NOMO-1 treated with DMSO at 0.1 percent for 48 hours (cell line): Measurements from ENCODE around the gene MOV10L1.
A peak's percentile ranks its signal among the peaks of the same experiment; 100 is the strongest.
"Not testable (repeated sequence)": the region's sequence is repeated elsewhere in the genome, so short reads cannot be mapped to it uniquely, and the experiment has no call there.

ENCODE experiments used
- DNase-seq: peaks from one replicate; lab custom pipeline; 2025; ENCODE audit not compliant: unreplicated experiment; lab: John Stamatoyannopoulos, UW

Gene MOV10L1

DNA sequence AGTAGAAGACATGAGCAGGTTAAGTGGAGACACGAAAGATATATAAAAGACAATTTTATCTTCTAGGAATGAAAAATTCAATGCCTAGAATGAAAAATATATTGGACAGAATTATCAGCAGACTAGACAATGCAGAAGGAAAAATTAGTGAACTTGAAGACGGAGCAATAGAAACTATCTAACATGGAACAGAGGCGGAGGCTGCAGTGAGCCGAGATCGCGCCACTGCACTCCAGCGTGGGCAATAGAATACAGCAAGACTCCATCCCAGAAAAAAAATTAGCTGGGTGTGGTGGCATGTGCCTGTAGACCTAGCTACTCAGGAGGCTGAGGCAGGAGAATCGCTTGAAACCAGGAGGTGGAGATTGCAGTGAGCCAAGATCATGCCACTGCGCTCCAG, 47.5 kb downstream of the MOV10L1 start:
- DNase-seq, result not testable (repeated sequence)

DNA sequence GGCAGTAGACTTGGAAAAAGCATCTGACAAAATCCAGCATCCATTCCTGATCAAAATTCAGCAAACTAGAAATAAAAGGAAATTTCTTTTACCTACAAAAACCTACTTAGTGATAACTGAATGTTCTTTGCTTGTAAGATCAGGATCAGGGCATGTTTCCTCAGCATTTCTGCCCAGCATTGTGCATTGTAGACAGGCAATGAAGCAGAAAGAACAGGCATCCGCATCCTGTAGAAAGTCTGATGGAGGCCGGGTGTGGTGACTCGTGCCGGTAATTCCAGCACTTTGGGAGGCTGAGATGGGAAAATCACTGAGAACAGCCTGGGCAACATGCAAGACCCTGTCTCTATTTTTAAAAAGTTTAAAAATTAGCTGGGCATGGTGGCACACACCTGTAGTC, 48.2 kb downstream of the MOV10L1 start:
- no peak for DNase-seq

DNA sequence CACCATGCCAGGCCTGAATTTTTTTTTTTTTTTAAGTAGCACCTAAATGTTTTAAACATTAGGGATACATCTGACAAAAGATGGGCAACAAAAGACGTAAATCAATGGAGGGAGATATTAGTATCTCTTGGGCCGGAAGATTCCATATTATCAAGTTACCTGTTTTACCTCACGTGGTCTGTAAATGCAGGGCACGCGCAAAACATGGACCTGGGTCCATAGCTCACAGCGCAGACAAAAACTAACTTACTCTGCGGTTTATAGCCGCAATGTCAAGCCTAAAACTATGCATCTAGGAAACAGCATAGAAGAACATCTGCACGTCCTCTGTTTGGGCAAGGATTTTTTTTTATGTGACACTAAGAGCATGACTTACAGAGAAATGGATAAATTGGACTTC, 49.2 kb downstream of the MOV10L1 start:
- no peak for DNase-seq

DNA sequence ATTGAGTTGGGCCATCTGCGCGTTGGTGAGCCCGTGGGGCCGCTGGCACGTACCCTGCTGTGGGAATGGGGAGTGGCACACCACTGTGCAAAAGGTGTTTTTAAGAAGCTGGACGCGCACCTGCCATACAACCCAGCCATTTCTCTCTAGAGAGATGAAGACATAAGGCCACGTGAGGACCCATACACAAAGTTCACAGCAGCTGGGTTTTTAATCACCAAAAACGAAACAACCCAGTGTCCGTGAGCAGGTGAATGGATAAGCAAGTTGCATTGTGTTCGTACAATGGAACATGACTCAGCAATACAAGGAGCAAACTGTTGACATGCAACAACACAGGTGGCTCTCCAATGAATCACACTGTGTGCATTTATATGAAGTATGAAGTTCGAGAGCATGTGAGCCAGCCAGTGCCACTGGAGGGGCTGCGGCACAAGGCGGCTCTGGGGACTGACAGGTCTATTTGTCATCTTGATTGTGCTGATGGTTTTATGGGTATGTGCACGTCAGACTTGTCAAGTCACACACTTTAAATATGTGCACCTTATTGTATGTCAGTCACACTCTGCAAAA, 50.1 kb downstream of the MOV10L1 start:
- DNase-seq, result no peak

DNA sequence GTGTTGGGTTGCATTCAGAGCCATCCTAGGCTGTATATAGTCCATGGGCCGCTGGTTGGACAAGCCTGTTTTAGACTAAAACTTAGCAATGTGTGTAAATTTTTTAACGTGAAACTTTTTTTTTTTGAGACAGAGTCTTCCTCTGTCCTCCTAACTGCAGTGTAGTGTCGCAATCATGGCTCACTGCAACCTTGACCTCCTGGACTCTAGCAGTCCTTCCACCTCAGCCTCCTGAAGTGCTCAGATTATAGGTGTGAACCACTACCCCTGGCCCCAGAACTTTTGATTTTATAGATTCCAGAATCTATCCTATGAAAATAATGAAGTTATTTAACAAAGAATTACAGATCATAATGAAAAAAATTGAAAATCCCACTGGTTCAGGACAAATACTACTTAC, 50.8 kb downstream of the MOV10L1 start:
- no peak for DNase-seq

DNA sequence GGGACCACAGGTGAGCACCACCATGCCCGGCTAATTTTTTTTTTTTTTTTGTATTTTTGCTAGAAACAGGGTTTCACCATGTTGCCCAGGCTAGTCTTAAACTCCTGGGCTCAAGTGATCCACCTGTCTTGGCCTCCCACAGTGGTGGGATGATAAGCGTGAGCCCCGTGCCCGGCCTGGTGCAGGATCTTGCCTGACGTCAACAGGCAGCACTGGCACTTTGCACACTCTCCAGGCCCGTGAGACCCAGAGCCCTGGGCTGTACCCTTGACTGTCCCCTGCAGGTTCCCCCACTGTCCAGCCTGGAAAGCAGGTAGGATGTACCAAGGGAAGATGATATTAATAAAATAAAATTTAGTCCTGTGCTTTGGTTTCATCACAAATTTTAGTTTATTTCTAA, 51.7 kb downstream of the MOV10L1 start:
- no peak for DNase-seq

DNA sequence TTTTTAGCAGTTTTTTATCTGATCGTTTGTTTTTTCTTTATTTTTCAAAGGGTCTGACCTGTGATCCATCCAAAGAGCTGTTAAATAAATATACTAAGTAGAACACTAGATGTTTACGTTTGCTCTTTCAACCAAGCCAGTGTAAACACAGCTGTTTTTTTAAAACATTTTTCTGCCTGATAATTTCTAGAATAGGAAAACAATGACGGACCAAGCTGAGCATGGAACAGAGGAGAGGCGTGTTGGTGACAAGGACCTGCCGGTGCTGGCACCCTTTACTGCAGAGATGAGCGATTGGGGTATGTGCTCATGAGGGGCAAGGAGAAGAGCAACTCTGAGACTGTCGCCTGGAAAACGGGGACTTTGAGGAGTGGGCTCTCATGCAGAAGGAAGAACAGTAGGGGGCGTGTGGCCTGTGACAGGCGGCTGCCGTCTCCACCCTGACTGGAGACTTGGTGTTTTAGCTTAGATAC, 52.1 kb downstream of the MOV10L1 start:
- DNase-seq, result no peak

DNA sequence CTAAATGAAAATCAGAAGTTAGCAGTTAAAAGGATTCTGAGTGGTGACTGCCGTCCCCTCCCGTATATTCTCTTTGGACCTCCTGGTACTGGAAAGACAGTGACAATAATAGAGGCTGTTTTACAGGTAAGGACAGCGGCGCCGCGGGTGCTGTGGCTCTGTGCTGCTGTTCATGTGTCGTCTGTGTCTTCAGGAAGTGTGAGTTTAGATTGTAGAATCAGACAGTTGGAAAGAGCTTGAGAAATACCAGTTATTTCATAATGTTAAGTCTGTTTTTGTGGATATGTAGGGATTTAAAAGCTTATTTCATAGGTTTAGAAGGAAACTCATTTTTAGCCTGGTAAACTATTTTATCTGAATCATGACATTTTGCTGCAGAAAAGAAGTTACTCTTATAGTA, 53.3 kb downstream of the MOV10L1 start:
- peak; percentile 64 for DNase-seq

DNA sequence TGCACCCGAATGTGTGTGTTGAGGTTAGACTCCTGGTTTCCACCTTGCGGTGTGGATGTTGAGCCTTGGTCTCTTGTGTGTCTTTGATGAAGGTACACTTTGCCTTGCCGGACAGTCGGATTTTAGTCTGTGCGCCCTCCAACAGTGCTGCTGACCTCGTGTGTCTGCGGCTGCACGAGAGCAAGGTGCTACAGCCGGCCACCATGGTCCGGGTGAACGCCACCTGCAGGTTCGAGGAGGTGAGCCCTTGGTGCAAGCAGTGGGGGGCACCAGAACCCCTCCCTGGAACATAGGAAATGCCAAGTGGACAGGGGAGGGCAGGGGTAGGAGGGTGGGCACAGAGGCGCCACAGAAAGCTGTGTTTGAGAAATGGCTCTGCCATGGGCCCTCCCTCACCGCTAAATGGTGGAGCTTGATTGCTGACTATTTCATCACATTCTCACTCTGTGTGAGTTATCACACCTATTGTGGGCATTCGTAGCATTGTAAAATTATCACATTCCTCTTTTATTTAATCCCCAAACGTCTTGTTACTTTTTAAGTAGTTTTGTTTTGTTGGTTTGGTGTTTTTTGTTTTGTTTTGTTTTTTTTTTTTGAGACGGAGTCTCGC, 54.3 kb downstream of the MOV10L1 start:
- DNase-seq, result no peak

DNA sequence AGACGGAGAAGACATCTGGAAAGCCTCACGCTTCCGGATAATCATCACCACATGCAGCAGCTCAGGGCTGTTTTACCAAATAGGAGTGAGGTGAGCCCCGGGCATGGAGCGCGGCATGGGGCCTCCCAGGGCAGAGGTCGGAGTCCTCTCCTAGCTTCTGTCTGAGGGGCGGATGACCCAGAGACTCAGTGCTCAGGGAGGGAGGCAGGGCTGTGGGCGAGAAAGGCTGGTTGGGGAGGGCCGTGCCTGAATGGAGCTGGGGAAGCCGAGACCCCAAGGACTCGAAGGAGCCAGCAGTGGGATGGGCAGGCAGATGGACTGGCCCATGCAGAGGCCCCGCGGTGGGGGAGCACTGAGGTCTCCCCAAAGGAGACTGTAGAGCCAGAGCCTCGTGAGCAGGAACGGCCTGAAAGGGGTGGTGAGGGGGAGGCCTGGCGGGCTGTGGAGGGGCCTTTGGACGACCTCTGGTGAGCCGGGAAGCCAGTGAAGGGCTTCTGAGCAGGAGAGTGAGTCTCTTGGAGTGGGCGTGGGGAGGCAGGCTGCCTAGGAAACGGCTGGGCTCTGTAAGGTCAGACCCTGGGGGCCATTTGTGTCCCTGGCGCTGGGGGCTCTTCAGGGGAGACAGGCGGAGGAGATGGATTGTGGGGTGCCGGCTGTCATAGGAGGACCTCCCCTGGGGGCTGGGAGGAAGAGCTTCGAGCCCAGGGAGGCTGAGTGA, 56.1 kb downstream of the MOV10L1 start:
- DNase-seq, result no peak

DNA sequence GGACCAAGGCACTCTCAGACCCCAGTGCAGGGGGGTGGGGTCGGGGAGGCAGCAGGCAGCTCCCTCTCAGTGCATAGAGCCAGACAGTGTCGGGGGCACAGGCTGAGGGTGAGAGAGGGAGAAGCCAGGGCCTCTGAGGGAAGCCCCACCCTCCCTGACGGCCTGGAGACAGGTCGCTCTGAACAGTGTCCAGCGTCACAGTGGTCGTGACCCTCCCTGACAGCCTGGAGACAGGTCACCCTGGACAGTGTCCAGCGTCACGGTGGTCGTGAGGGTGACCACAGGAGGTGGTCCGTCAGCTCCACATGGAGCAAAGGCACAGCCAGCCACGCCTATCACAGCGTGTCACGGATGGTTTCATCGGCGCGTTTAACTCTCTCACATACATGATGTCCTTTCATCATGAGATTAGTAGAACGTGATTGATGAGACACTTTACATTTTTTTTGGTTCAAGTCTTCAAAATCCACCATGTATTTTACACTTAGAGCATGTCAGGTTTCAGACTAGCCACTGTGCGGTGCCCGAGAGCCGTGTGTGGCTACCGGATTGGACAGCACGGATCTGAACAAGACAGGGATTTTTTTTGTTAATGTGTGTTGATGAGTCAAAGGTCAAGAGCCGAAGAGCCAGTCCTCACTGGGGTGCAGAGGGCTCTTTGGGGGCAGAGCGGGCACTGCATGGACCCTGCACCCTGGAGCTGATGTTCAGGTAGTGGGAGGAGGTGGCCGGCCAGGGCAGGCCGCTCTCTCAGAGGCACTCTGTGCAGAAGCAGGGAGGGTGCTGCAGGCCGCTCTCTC, 56.8 kb downstream of the MOV10L1 start:
- peak; percentile 84 for DNase-seq

DNA sequence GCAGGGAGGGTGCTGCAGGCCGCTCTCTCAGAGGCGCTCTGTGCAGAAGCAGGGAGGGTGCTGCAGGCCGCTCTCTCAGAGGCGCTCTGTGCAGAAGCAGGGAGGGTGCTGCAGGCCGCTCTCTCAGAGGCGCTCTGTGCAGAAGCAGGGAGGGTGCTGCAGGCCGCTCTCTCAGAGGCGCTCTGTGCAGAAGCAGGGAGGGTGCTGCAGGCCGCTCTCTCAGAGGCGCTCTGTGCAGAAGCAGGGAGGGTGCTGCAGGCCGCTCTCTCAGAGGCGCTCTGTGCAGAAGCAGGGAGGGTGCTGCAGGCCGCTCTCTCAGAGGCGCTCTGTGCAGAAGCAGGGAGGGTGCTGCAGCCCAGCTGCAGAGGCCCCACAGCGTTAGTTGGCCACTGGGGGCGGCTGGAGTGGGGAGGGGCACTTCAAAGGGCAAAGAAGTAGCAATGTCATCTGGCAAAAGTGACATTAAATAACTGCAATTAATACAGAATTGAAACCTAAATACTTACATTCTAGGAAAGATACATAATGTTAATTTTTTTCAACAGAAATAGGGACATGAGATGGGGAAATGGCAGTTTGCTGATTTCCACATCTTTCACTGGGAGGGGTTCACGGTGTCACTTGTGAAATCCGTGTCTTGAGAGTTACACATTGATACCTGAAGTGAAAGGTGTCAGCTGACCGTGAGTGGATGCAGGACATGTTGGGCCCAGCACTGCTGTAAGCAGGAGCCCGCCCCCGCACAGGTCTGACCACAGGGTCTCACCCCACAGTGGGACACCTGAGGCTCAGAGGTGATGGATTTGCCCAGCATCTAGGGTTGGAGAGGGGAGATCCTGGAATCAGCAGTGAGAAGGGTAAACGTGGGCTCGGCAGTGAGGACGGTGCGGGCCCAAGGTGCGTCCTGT, 57.7 kb downstream of the MOV10L1 start:
- DNase-seq, result peak; percentile 59

DNA sequence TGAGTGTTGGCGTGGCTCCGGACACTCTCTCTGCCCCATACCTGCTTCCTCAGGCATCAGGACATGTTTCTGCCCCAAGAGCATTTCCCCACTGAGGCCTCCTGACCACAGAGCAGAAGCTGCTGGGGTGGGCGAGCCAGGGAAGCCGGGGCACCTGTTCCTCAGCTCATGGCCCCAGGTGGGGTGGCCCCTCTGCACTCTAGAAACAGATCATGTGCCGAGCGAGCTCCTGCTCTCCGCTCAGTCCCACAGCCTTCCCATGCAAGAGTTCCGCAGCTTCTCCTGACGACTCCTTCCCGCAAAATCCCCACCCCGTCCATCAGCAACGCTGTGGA, 58.3 kb downstream of the MOV10L1 start:
- no peak for DNase-seq

DNA sequence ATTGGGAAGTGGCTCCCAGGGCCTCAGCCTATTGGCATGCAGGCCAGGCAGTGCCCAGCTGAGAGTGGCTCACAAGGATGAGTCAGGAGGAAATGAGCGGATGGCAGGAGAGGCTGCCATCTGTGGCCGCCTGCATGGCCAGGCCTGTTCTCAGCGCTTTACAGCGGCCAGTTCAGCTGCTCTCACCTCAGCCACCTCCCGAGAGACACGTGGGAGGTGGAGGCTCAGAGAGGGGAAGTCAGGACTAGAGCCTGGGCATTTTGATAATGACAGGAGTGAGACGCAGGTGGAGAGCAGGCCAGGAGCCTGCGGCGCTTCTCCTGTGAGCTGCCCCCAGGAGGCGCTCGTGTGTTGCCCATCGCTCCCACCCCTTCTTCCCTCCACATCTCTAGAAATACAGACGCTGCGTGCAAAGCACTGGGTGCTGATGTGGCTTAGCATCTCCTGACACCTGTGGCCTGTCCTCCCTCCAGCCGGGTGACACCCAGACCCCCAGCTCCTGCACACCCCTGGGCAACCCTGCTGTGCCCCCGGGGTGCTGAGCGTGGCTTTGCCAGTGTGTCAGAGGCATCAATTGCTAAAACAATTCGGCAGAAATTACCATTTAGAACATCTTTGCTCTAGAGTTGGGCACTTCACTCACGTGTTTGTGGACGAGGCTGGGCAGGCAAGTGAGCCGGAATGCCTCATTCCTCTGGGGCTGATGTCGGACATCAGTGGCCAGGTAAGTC, 59.4 kb downstream of the MOV10L1 start:
- DNase-seq, result peak; percentile 79

DNA sequence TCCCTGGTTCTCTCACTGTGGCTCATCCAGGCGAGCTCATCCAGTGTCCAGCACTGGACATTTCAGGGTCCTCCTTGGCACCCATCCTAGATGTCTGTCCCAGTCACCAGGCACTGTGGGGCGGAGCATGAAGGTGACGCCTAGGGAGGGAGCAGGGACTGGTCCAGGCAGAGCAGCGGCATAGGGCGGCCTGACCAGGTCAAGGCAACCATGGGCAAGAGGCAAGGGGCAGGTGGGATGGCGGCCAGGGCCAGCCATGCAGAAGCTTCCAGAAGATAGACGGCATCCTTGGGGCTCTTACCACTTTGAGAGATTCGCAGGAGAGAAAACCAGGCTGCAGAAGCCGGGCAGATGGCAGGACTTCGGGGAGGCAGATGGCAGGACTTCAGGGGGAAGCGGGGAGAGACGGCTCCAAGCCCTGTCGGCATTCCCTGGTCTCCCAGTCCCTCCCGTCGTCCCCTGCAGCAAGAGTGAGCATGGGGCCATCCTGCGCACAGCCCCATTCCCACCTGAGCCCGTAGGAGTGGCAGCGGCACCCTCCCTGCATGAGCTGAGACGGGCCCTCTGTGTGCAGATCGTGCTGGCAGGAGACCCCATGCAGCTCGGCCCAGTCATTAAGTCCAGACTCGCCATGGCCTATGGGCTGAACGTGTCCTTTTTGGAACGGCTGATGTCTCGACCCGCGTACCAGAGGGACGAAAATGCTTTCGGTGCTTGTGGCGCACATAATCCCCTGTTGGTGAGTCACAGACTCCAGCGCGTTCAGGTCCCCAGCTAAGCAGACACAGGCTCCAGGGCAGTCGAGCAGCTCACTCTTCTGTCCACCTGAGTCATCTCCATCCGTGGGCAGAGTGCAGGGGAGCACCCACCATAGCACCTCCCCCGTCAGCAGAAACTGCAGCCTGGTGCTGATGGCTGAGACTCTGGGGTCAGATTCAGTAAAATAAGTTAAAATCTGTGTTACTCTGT, 60.6 kb downstream of the MOV10L1 start:
- no peak for DNase-seq

DNA sequence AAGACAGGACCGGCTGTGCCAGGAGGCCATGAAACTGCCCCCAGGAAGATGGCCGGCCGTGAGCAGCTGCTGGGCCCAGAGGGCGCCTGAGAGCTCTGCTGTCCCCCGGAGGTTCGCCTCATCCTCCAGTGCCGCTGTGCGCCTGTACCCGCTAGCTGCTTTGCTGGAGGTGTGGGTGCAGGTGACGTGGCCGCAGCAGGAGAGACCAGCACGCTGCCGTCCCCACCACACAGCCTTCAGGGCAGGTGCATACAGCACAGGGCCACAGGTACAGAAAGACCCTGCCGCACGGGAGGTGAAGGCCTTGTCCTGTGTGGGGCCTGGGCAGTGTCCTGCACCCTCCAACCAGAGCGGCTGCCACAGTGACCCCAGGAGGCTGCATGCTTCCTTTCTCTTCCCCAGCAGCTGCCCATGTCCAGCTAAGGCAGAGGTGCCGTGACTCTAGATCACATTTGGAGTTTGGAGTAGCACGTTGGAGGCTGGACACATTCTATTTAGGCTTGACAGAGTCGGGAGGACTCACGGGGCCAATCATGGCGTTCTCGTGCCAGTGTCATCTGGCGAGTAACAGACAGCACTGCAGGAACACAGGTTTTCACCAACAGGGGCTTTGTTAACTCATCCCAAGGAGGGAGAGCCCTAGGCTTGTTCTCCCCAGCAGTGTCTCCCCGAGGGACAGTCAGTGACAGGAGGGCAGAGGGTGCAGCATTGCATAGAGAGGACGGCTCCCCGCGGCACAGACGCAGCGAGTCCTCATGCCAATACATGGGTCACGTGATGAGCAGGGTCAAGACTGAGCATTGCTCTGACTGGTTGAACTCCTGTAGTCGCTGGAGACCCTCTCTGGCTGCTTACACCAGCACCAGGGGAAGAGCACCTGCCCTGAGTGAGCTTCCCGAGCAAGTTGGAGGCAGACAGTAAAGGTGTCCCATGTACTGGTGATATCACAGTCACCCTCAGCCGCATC, 62.0 kb downstream of the MOV10L1 start:
- no peak for DNase-seq

DNA sequence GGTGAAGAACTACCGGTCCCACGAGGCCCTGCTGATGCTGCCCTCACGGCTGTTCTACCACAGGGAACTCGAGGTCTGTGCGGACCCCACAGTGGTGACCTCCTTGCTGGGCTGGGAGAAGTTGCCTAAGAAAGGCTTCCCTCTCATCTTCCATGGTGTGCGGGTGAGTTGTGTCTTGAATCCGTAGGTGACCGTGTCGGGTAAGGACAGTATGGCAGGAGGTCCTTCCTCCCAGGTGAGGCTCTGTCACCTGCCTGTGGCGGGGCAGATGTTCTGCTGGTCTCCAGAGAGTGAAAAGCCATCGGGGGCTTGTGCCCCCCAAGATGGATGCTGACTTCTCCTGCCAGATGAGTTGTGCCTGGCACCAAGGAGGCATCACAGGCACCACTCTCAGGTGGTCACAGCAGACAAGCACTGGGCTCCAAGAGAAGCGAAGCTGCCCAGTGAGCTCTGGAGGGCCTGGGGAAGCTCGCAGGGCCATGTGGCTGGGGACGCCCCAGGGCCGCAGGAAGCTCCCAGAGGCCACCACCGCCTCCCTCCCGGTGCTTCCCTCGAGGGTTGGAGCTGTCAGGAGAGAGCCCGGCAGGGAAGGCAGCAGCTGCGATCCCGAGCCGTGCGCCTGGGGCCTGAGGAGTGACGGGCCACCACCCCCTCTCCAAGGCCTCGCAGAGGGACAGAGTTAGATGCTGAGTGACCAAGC, 63.4 kb downstream of the MOV10L1 start:
- DNase-seq, result no peak
